Lower leg skin (tissue), 4 donors: ENCODE measurements around the gene IL10. TPM values are rescaled to one million over a fixed set of nuclear protein-coding genes. Genes with fewer than 3 reads are reported as not detected.

ENCODE experiments used
- DNase-seq, 2 donors: peaks; one replicate each; pipeline ENCODE4 v3.0.0-alpha.2; 2019; ENCODE audit warnings: low spot score in 2 of 2
- H3K4me3 ChIP-seq: fragments of 200-600 bp; sonication (generic); 2 replicates; pipeline ENCODE4 v1.5.1; 2017; ENCODE audit warnings: mild to moderate bottlenecking, low read depth; ENCODE audit not compliant: poor library complexity, severe bottlenecking
- CTCF ChIP-seq, 3 donors: fragments of 450-650 bp; IDR thresholded peaks; one replicate each; pipeline ENCODE4 v1.5.1; 2016; ENCODE audit warnings: antibody characterized with exemption in 3 of 3, mild to moderate bottlenecking in 3 of 3, moderate library complexity in 2 of 3
- POLR2A ChIP-seq, 2 donors: fragments of 450-650 bp; IDR thresholded peaks; one replicate each; pipeline ENCODE4 v1.6.1; 2016 to 2017; ENCODE audit warnings: antibody characterized with exemption in 2 of 2, mild to moderate bottlenecking in 1 of 2, moderate library complexity in 1 of 2
- WGBS, 2 donors: methylation state at CpG; one replicate each; pipeline ENCODE4 v1.1.5; 2018; 5-methylcytosine and 5-hydroxymethylcytosine counted together
- intact Hi-C: fragments of 100-400 bp; cut with DNase I; formaldehyde crosslinking; loops from one replicate; pipeline ENCODE4 v1.15.0; 2023; ENCODE audit warnings: low total_unique reads
- total RNA-seq, 4 donors: library from RNA; depleted of rRNA; stranded (reverse); fragments of >200 nt; gene quantifications; one replicate each; pipeline ENCODE4 v1.1.0, GENCODE V29; 2016

IL10 gene
- total RNA-seq, 4 donors from 2014 or later = 0.32 to 0.72 TPM; not detected in 2

- no peak for DNase-seq
- no peak overlapping the region for H3K4me3 ChIP-seq
- WGBS, 2 donors = 82 to 83% methylated on average over 8 of the region's 8 CpGs
- intact Hi-C loops = loop anchor here (10.0 kb wide), 1 partner anchor 187 kb away; no protein-coding TSS in a partner anchor
- TF ChIP-seq CTCF (IDR thresholded peaks at IDR 0.05) = no peak
- TF ChIP-seq POLR2A (IDR thresholded peaks at IDR 0.05) = no peak
Measured at GRCh38 chr1:206727981-206728696, 44.2 kb downstream of the IL10 start.

DNA sequence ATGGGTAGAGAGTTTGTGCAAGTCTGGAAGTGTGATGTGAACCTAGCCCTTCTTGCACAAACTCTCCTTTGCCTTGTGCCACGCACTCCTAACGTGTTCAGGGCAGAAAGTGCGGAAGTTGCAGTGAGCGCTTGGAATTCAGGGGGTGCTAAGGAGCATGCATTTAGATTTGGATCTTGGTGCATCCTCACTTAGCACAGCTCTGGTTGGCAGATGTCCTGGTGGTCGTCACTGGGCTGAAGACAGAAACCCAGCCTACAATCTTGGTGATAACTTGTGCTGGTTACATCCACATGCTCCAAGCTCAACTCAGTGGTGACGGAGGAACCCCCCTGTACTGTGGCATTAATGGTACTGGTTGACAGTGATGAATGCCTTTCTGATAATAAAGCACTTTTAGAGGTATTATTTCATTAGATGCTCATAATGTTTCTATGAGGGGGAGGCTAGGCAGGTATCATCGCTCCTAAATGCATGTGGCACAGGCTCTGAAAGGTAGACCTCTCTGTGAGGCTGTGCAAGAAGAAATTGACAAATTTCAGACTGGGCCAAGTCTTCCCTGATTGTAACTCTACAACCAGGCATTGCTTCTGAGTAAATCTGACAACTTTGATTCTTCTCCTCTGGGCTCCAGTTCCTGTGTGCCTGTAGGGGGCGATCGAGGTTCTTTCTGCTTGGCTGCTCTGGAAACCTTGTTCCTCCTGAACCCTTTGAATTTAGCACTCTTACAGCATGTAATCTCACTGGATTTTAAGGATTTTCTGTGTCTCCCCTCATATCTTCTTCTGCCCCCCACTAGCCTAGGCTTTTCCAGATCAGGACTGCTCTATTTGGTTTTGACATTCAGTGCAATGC is 47.0 kb downstream of the IL10 start:
- no peak for DNase-seq
- WGBS, 2 donors = 73 to 80% methylated on average over 9 of the region's 9 CpGs
- H3K4me3 ChIP-seq = no peak overlapping the region
- intact Hi-C loops = loop anchor here (10.0 kb wide), 1 partner anchor 189 kb away; no protein-coding TSS in a partner anchor
- no peak for TF ChIP-seq POLR2A (IDR thresholded peaks at IDR 0.05)

DNA sequence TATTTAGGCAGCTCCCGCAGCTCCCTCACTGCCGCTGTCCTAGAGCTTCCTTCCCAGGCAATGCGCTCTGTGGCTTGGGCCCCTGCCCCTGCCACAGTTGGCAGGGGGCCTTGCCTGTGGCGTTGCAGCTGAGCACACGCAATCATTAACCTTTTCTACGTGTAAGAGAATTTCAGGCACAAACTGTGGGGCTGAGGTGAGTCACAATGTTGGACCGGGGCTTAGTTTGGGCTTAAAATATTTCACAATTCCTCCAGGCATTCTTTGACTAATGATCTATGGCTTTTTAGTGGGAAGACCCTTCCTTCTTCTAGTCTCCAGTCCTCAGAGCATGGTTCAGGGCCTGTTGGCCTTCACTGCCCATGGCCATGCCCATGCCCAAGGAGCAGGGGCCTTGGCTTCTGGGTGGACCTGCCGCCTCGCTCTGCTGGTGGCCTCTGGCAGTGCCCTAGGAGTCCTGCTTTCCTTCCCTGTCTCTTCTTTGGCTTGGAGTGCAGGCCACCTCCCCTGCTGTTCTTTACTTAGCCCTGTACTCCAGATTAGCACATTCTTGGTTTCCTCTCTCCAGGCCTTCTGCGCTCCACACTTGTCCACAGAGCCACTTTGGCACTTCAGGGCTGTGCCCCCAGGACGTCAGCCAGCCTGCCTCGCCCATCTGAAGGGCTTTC is 48.4 kb downstream of the IL10 start:
- DNase-seq = no peak
- no peak overlapping the region for H3K4me3 ChIP-seq
- intact Hi-C loops = loop anchor here (10.0 kb wide), 1 partner anchor 191 kb away; no protein-coding TSS in a partner anchor
- 32 to 43% methylated on average over 12 of the region's 12 CpGs for WGBS, 2 donors
- no peak for TF ChIP-seq CTCF (IDR thresholded peaks at IDR 0.05)
- no peak for TF ChIP-seq POLR2A (IDR thresholded peaks at IDR 0.05)

- intact Hi-C loops = loop anchor here (10.0 kb wide), 1 partner anchor 191 kb away; no protein-coding TSS in a partner anchor
- no peak for TF ChIP-seq POLR2A (IDR thresholded peaks at IDR 0.05)
- TF ChIP-seq CTCF (IDR thresholded peaks at IDR 0.05) = no peak
- DNase-seq = no peak
- 68 to 76% methylated on average over 4 of the region's 4 CpGs for WGBS, 2 donors
- no peak overlapping the region for H3K4me3 ChIP-seq
Measured at GRCh38 chr1:206723462-206723804, 48.9 kb downstream of the IL10 start.

DNA sequence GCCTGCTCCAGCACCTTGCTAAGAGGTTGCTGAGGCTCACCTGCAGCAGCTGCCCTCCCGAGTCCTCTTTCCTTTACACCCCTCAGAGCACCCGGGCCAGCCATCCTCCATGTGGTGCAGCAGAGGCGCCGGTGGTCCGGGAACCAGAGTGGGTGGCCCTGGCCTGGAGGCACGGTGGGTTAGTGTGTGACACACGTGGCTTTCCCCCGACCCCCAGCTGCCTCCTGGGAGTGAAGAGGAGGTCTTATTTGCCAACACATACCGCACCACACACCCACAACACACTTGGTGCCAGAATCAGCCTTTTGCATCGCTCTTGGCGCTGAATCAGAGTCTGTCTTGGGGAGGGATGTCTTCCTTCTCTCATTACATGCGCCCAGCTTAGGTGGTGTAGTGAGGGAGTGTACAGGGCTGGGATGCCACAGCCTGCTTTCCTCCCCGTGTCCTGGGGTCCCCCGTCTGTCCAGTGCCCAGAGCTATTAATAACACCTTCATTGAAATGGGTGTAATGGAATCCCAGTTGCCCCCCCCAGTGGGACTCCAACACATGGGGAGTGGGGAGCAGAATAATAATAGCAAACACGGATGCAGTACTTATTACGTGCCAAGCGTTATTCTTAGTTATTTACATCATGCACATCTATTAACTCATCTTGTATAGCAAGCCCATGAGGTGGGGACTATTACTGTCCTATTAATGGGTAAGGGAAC is 49.4 kb downstream of the IL10 start:
- DNase-seq = no peak
- no peak for TF ChIP-seq CTCF (IDR thresholded peaks at IDR 0.05)
- no peak for TF ChIP-seq POLR2A (IDR thresholded peaks at IDR 0.05)
- no peak overlapping the region for H3K4me3 ChIP-seq
- intact Hi-C loops = loop anchor here (1.0 to 10.0 kb wide), 2 partner anchors 21 to 192 kb away; no protein-coding TSS in a partner anchor
- WGBS, 2 donors = 69 to 70% methylated on average over 9 to 17 of the region's 17 CpGs
